GM20000 (cell line): ENCODE results near the gene DCLK1.

ENCODE experiments used
- DNase-seq: peaks from one replicate; pipeline ENCODE4 v3.0.0; 2012; ENCODE audit warnings: low spot score
- CTCF ChIP-seq: IDR thresholded peaks from 2 replicates; pipeline ENCODE4 v1.5.1; 2012; ENCODE audit warnings: mild to moderate bottlenecking, control low read depth; ENCODE audit errors: extremely low read depth, missing control alignments

The DCLK1 gene

GRCh38 chr13:35723053-35723461 is 408.1 kb downstream of the DCLK1 start:
- no peak for DNase-seq
- no peak for TF ChIP-seq CTCF

- TF ChIP-seq CTCF, result no peak
- DNase-seq, result no peak
Observed at GRCh38 chr13:35722458-35723052, 408.6 kb downstream of the DCLK1 start.

GRCh38 chr13:35720690-35721554 is 410.3 kb downstream of the DCLK1 start:
- peak; percentile 61 for DNase-seq

GRCh38 chr13:35720290-35720689 is 410.9 kb downstream of the DCLK1 start:
- no peak for DNase-seq
- TF ChIP-seq CTCF, result no peak

More at GRCh38 chr13:35720690-35721554, 410.3 kb downstream of the DCLK1 start:
- TF ChIP-seq CTCF, result peak; percentile 62
